Astrocyte (in vitro differentiated cells and primary cell): ENCODE measurements around the gene LRIT3.

ENCODE experiments used
- CTCF ChIP-seq: IDR thresholded peaks from 2 replicates; pipeline ENCODE4 v1.5.1; 2011; ENCODE audit warnings: low read depth, mild to moderate bottlenecking, inconsistent platforms, low read length, moderate library complexity; ENCODE audit not compliant: insufficient read depth
- EZH2 ChIP-seq: IDR thresholded peaks from 2 replicates; pipeline ENCODE4 v1.6.1; 2012; ENCODE audit warnings: mild to moderate bottlenecking, low read length, inconsistent platforms; ENCODE audit not compliant: insufficient read depth

GRCh38 chr4:109811707-109812106 is 36.2 kb upstream of the LRIT3 start:
- TF ChIP-seq CTCF: no peak
- TF ChIP-seq EZH2: no peak
